GM12874 (cell line): ENCODE measurements around the gene MYO10.

ENCODE experiments used
- CTCF ChIP-seq: IDR thresholded peaks from 2 replicates; pipeline ENCODE4 v1.5.1; 2011; ENCODE audit warnings: low read depth, mild to moderate bottlenecking, control low read depth, low read length, moderate library complexity; ENCODE audit not compliant: insufficient read depth

MYO10 gene

DNA sequence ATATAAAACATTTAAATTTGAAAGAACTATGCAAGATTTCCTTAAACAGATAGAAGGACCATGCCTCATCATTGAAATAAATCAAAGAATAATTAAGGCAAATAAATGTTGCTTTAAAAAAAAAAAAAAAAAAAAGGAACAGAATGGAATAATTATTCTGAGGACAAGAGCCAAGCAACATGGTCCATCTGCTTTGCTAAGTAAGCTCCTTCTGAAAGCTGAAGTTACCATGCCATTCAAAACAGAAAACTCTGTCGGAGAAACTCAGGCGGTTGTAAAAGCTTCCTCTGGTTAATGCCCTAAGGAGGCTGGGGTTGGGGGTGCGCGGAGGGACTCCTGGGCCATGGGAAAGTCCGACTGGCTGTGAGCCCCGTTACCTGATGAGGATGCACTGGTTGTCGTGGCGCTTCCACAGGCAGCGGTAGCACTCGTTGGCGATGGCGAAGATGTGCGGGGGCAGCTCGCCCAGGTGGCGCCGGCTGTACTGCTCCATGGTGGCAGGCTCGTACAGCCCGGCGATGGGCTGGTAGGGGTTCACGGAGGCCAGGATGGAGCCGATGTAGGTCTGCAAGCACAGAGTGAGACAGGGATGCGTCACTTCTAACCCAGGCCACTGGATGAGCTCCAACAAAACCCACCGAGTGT, 141.7 kb downstream of the MYO10 start:
- no peak for TF ChIP-seq CTCF

- no peak for TF ChIP-seq CTCF
Observed at GRCh38 chr5:16792598-16793275, 143.4 kb downstream of the MYO10 start.

- no peak for TF ChIP-seq CTCF
Observed at GRCh38 chr5:16791904-16792597, 144.0 kb downstream of the MYO10 start.

GRCh38 chr5:16791036-16791705, 144.9 kb downstream of the MYO10 start:
- TF ChIP-seq CTCF = peak; percentile 40; the same call in 1 of the 2 replicates

- TF ChIP-seq CTCF = no peak
Observed at GRCh38 chr5:16788957-16789356, 147.1 kb downstream of the MYO10 start.

DNA sequence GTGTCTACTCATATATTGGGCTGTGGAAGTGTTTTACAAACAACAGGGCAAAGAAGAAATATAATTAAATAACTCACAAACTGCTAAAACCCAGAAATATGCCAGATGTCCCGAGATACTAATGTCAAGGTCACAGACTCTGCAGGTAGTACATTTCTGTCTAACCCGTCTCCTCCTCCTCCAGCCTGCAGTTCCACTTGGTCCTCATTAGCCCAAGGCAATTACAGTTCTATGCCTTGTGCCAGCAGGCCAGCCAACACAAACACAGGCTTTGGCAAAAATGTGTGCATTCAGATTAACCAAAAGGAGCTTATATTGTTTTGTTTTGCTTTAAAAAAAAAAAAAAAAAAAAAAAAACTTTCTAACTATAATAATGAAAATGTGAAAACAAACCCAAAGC, 148.8 kb downstream of the MYO10 start:
- TF ChIP-seq CTCF = no peak
